SH-SY5Y (cell line): ENCODE measurements around the gene SPAG6.

Source experiments
- GATA2 ChIP-seq: IDR thresholded peaks from 2 replicates; pipeline ENCODE4 v1.6.1; 2011; ENCODE audit warnings: mild to moderate bottlenecking, low read depth, low read length
- GATA3 ChIP-seq: IDR thresholded peaks from 2 replicates; pipeline ENCODE4 v1.6.1; 2011; ENCODE audit warnings: low read depth, mild to moderate bottlenecking, low read length, moderate library complexity

DNA sequence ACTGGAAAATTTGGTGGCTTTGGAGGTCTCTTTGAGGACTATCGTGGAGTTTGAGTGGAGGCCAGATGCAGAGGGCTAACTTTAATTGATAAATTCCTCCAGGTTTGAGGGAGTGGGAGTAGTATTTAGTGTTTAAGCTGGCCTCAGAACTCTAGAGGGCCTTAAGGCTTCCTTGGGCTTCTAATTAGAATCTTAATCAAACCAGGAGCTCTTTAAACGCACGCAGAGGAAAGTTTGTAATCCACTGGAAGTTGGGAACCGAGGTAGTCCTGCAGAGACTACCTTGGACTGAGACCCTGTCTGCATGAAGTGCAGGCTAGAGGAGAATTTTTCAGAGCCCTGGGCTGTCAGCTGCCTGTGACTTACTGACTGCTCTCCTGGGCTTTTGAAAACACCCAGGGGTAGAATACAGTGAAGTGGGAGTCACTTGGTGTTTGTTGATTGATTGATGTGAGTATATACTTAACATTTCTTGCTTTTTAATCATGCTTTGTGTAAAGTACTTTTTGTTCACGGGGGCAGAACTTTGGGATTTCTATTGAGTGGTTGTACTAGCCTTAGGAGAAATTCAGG is 5.9 kb downstream of the SPAG6 start:
- no peak for TF ChIP-seq GATA2
- no peak for TF ChIP-seq GATA3
